A549 (cell line): ENCODE measurements around the gene MPST. TPM values are rescaled to one million over a fixed set of nuclear protein-coding genes. Genes with fewer than 3 reads are reported as not detected.
A peak's percentile ranks its signal among the peaks of the same experiment; 100 is the strongest.

ENCODE experiments used
- ATAC-seq, 2 experiments: fragments of 200-7000 bp in 1 of 2; fragments of >200 bp in 1 of 2; cut with Nextera tagmentation in 1 of 2; cut with Tn5 transposase in 1 of 2; 3 replicates each; pipeline versions ENCODE4 v1.8.0 to v1.9.1; 2018 to 2020; ENCODE audit warnings: mild to moderate bottlenecking in 1 of 2, moderate library complexity in 1 of 2
- CTCF ChIA-PET: fragments of 300-600 bp; sonication (Branson Sonifier 250); formaldehyde crosslinking; extraction: SDS; loops from one replicate; lab custom pipeline; 2021; ENCODE audit warnings: antibody characterized with exemption, inconsistent platforms; lab: Yijun Ruan, JAX
- POLR2A ChIA-PET: fragments of 350-600 bp; formaldehyde crosslinking; extraction: SDS; loops from one replicate; lab custom pipeline; 2021; ENCODE audit warnings: antibody characterized with exemption, inconsistent platforms; lab: Yijun Ruan, JAX
- DNase-seq, 2 experiments: peaks; one replicate each; pipeline versions ENCODE4 v3.0.0 to v3.0.0-alpha.2; 2011 to 2016; ENCODE audit warnings: low read depth in 1 of 2, low spot score in 1 of 2
- FAIRE-seq: peaks from 2 replicates; lab custom pipeline; 2011; peaks lifted over from hg19 to GRCh38; lab: Jason Lieb, UNC
- H3K27ac ChIP-seq, 2 experiments: fragments of >200 bp; sonication (Bioruptor Twin); formaldehyde crosslinking; 3 replicates each; pipeline ENCODE4 v1.5.1; 2016 to 2017
- H3K4me1 ChIP-seq: fragments of >200 bp; sonication (Bioruptor Twin); formaldehyde crosslinking; 3 replicates; pipeline ENCODE4 v1.6.1; 2016
- H3K4me2 ChIP-seq: fragments of >200 bp; sonication (Bioruptor Twin); formaldehyde crosslinking; 3 replicates; pipeline ENCODE4 v1.6.1; 2016
- H3K4me3 ChIP-seq: fragments of >200 bp; sonication (Bioruptor Twin); formaldehyde crosslinking; 3 replicates; pipeline ENCODE4 v1.5.1; 2016
- H3K9me3 ChIP-seq: fragments of >200 bp; sonication (Bioruptor Twin); formaldehyde crosslinking; 3 replicates; pipeline ENCODE4 v1.6.1; 2016
- BHLHE40 ChIP-seq: IDR thresholded peaks from 2 replicates; pipeline ENCODE4 v1.6.1; 2012; ENCODE audit warnings: low read depth, low read length, inconsistent platforms
- EP300 ChIP-seq, 2 experiments: fragments of >200 bp; sonication (Bioruptor Twin); formaldehyde crosslinking; IDR thresholded peaks; 2 replicates in 1 of 2; 3 replicates in 1 of 2; pipeline ENCODE4 v1.6.1; 2016 to 2017
- FOSB ChIP-seq: fragments of 250-450 bp; sonication (Bioruptor Pico); IDR thresholded peaks from 2 replicates; pipeline ENCODE4 v1.5.0; 2020; ENCODE audit warnings: mild to moderate bottlenecking, moderate library complexity
- FOSL2 ChIP-seq, 2 experiments: fragments of 450-650 bp in 1 of 2; fragments of >200 bp in 1 of 2; sonication (Bioruptor Twin) in 1 of 2; formaldehyde crosslinking; IDR thresholded peaks; 2 replicates each; pipeline versions ENCODE4 v1.5.0 to v1.6.1; 2016 to 2020; ENCODE audit warnings: mild to moderate bottlenecking in 1 of 2, moderate library complexity in 1 of 2
- GATA3 ChIP-seq: IDR thresholded peaks from 2 replicates; pipeline ENCODE4 v1.6.1; 2012; ENCODE audit warnings: borderline replicate concordance
- HOXA7 ChIP-seq: fragments of 250-450 bp; sonication (Bioruptor Pico); IDR thresholded peaks from 2 replicates; pipeline ENCODE4 v1.5.0; 2020; ENCODE audit warnings: mild to moderate bottlenecking, moderate library complexity
- JUN ChIP-seq, 2 experiments: fragments of >200 bp; sonication (Bioruptor Twin); formaldehyde crosslinking; IDR thresholded peaks; 2 replicates in 1 of 2; 3 replicates in 1 of 2; pipeline ENCODE4 v1.6.1; 2016 to 2017
- JUNB ChIP-seq: fragments of >200 bp; sonication (Bioruptor Twin); formaldehyde crosslinking; IDR thresholded peaks from 2 replicates; pipeline ENCODE4 v1.6.1; 2016
- MAZ ChIP-seq: fragments of 150-350 bp; IDR thresholded peaks from 2 replicates; pipeline ENCODE4 v1.6.1; 2014; ENCODE audit warnings: antibody characterized with exemption, low read depth, low read length, borderline replicate concordance
- NPAS2 ChIP-seq: fragments of 250-450 bp; sonication (Bioruptor Pico); IDR thresholded peaks from 2 replicates; pipeline ENCODE4 v1.8.0; 2022; ENCODE audit warnings: mild to moderate bottlenecking, moderate library complexity, borderline replicate concordance
- NR3C1 ChIP-seq: fragments of >200 bp; sonication (Bioruptor Twin); formaldehyde crosslinking; IDR thresholded peaks from 3 replicates; pipeline ENCODE4 v1.6.1; 2017
- SMC3 ChIP-seq: fragments of >200 bp; sonication (Bioruptor Twin); formaldehyde crosslinking; IDR thresholded peaks from 3 replicates; pipeline ENCODE4 v1.6.1; 2018; ENCODE audit warnings: inconsistent platforms
- TFCP2L1 ChIP-seq: fragments of 250-450 bp; sonication (Bioruptor Pico); IDR thresholded peaks from 2 replicates; pipeline ENCODE4 v1.5.0; 2021; ENCODE audit warnings: mild to moderate bottlenecking
- ZC3H11A ChIP-seq: fragments of 450-650 bp; IDR thresholded peaks from 2 replicates; pipeline ENCODE4 v1.6.1; 2014; ENCODE audit warnings: antibody characterized with exemption, mild to moderate bottlenecking
- ZFP36 ChIP-seq: fragments of 450-650 bp; IDR thresholded peaks from 2 replicates; pipeline ENCODE4 v1.6.1; 2014; ENCODE audit warnings: borderline replicate concordance; ENCODE audit not compliant: partially characterized antibody
- WGBS: methylation state at CpG from one replicate; pipeline ENCODE4 v1.1.6; 2017; ENCODE audit errors: missing lambda C conversion rate; 5-methylcytosine and 5-hydroxymethylcytosine counted together
- polyA plus RNA-seq, 4 experiments: library from polyadenylated mRNA; depleted of rRNA in 3 of 4; stranded (reverse); fragments of >200 nt; fragmentation: RNase III in 1 of 4; extraction: RNeasy Plus Mini Kit Qiagen cat#74134 plus additional on column Dnase treatment in 1 of 4; gene quantifications; 2 replicates in 3 of 4; 3 replicates in 1 of 4; pipeline ENCODE4 v1.2.3, GENCODE V29; 2011 to 2017
- TF ChIP-seq, protein P1 (sequence below): IDR thresholded peaks from 2 replicates; pipeline ENCODE4 v1.6.1; 2012

MPST gene
- polyA plus RNA-seq, 2 of the 4 experiments (the other 2 are of a cell fraction), result 44.2 to 63.3 TPM

DNA sequence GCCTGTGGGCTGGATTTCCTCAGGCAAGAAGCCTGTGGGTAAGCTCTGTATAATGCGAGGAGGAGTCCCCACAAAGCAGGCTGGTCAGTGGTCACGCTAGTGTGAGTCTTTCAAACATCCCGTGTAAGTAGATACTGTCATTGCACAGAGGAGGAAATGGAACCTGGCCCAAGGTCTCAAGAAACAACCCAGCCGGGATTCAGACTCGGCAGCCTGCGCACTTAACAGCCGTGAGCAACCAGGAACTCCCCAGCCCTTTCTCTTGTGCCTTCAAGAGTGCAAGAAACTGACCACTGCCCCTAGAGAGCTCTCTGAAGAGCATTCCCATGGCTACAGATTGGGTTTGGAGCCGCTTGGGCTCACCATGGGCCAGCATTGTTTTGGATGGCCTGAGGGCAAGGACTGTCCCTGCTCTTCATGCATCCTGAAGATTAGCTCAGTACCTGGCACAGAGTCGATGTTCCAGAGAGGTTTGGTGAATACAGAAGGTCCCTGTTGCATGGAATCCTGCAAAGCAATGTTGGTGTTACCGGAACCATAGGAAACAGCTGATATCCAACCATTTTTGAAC is 6.0 kb downstream of the MPST start (continued):
- TF ChIP-seq FOSL2 (IDR thresholded peaks at IDR 0.05) (no peak), FOSL2 (CRISPR knock-in tag; IDR thresholded peaks at IDR 0.05) (no peak), SMC3 (no peak), ZFP36 (no peak), JUNB (no peak), EP300 (IDR thresholded peaks at IDR 0.05) (no peak)
- TF ChIP-seq, protein P1, sequence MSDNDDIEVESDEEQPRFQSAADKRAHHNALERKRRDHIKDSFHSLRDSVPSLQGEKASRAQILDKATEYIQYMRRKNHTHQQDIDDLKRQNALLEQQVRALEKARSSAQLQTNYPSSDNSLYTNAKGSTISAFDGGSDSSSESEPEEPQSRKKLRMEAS, result no peak

DNA sequence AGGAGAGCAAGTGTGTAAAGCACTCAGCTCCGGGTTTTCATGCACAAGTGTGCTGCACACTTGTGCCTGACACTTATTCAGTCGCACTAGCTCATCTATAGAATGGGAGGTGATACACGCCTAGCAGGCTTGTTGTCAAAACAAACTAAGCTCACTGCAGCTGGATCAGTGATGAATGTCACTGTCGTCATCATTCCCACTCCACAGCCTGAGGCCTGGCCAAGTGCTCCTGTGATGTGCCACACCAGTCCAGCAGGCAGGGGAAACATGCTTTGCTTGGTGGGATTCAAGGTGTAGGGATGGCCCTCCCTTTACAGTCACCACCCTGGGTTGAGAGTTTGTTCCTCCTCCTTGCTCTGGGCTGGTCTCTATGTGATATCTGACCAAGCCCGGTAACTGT is 6.8 kb downstream of the MPST start:
- no peak for TF ChIP-seq FOSL2 (IDR thresholded peaks at IDR 0.05)
- TF ChIP-seq FOSL2 (CRISPR knock-in tag; IDR thresholded peaks at IDR 0.05), result no peak
- no peak for TF ChIP-seq GATA3
- no peak for TF ChIP-seq MAZ
- no peak for TF ChIP-seq NPAS2 (CRISPR knock-in tag)
- TF ChIP-seq HOXA7 (CRISPR knock-in tag), result no peak
- no peak for TF ChIP-seq JUNB
- TF ChIP-seq ZC3H11A, result no peak
- no peak for TF ChIP-seq BHLHE40
- no peak for TF ChIP-seq NR3C1
- CTCF ChIA-PET, result interaction anchor here (1.1 to 13.1 kb wide), 3 partner anchors 13 to 243 kb away, joined by 3 to 142 read pairs (median 3); no protein-coding TSS in a partner anchor
- FAIRE-seq (no peak), DNase-seq (no peak), ATAC-seq (no peak)
- POLR2A ChIA-PET, result no interaction called here
- no peak overlapping the region for H3K4me3 ChIP-seq
- no peaks in the 10 kb centered on the region for H3K9me3 ChIP-seq
- peak overlapping the region in 1 of 2 experiments; percentile 45; a peak in 1 of 6 replicates for H3K27ac ChIP-seq
- H3K4me1 ChIP-seq, result peaks cover 56% of the 10 kb centered on the region
- WGBS, result 85% methylated on average over 4 of the region's 5 CpGs
- no peak overlapping the region for H3K4me2 ChIP-seq

DNA sequence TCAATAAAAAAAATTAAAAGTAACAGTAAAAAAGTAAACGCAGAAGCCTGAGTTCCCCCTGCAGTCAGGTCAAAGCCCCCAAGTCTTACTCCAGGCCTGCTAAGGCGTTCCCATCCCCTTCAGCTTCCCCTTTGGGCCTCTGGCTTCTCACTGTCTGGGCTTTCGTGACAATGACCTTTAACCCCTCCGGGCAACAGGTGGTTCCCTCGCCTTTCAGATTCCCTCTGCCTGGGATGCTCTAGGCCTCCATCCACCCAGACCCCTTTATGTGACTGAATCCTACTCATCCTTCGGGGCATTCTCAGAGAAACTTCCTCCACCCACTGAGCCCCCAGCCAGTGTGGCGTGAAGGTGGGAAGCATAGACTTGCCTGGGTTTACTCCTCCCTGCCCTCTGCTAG is 8.0 kb downstream of the MPST start:
- Histone ChIP-seq H3K4me1 (peaks cover 56% of the 10 kb centered on the region), H3K4me2 (no peak overlapping the region), H3K9me3 (no peaks in the 10 kb centered on the region), H3K27ac (no peak overlapping the region), H3K4me3 (no peak overlapping the region)
- FAIRE-seq (no peak), DNase-seq (no peak), ATAC-seq (no peak)
- TF ChIP-seq FOSB (CRISPR knock-in tag) (no peak), ZFP36 (no peak), JUNB (no peak), JUN (IDR thresholded peaks at IDR 0.05) (no peak)
- CTCF ChIA-PET, result interaction anchor here (1.2 to 13.1 kb wide), 3 partner anchors 16 to 171 kb away, joined by 3 to 142 read pairs (median 5); no protein-coding TSS in a partner anchor
- POLR2A ChIA-PET, result interaction anchor here (1.2 kb wide), 1 partner anchor 9 kb away, joined by 4 read pairs; no protein-coding TSS in a partner anchor
- WGBS, result 94% methylated on average over 7 of the region's 7 CpGs

DNA sequence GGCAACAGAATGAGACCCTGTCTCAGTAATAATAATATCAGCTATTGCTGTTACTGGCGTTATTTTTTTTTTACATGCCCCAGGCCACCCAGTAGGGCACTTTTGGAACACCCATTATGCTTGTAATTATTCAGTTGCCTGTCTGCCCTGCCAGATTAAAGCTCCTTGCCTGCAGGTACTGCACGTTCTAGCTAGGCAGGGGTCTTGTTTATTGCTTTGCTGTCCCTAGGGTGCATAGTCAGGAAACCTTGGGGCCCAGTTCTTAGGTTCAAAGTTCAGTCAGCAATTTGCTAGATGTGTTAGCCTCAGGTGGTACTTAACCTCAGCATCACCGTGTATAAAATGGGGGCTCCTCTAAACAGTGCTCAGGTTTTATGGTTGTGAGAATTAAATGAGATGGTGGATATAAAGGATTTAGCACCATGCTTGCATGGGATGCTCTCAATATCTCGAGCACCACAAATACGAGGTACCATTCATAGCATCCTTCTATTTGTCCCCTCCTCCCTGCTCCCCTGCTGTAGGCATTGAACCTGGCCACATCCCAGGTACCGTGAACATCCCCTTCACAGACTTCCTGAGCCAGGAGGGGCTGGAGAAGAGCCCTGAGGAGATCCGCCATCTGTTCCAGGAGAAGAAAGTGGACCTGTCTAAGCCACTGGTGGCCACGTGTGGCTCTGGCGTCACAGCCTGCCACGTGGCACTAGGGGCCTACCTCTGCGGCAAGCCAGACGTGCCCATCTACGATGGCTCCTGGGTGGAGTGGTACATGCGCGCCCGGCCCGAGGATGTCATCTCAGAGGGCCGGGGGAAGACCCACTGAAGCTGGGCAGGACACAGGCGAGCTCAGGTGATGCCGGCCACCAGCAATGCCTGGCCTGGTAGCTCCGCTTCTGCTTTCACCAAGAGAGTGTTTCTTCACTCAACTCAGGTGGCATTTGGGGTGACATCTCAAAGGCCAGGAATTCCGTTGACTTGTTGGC is 9.4 kb downstream of the MPST start:
- POLR2A ChIA-PET, result interaction anchor here (0.8 to 1.2 kb wide), 2 partner anchors 10 to 170 kb away, joined by 3 to 4 read pairs; no protein-coding TSS in a partner anchor
- TF ChIP-seq TFCP2L1 (CRISPR knock-in tag), result no peak
- no peak overlapping the region for H3K4me2 ChIP-seq
- DNase-seq (no peak), FAIRE-seq (no peak), ATAC-seq (no peak)
- H3K9me3 ChIP-seq, result no peaks in the 10 kb centered on the region
- no peak overlapping the region for H3K4me3 ChIP-seq
- WGBS, result 85% methylated on average over 8 of the region's 22 CpGs
- peaks cover 54% of the 10 kb centered on the region for H3K4me1 ChIP-seq
- CTCF ChIA-PET, result interaction anchor here (0.6 to 13.1 kb wide), 5 partner anchors 9 to 173 kb away, joined by 3 to 142 read pairs (median 5); partner anchors contain the start of genes MPST and TST
- H3K27ac ChIP-seq, result peak overlapping the region in 1 of 2 experiments; percentile 98; a peak in 3 of 6 replicates
